GM21529 (cell line): ENCODE data around the gene SLC8B1.

Experiments used
- ATAC-seq: cut with Tn5 transposase; IDR thresholded peaks from one replicate; pipeline ENCODE4 v1.9.1; 2021; ENCODE audit not compliant: unreplicated experiment

The SLC8B1 gene

DNA sequence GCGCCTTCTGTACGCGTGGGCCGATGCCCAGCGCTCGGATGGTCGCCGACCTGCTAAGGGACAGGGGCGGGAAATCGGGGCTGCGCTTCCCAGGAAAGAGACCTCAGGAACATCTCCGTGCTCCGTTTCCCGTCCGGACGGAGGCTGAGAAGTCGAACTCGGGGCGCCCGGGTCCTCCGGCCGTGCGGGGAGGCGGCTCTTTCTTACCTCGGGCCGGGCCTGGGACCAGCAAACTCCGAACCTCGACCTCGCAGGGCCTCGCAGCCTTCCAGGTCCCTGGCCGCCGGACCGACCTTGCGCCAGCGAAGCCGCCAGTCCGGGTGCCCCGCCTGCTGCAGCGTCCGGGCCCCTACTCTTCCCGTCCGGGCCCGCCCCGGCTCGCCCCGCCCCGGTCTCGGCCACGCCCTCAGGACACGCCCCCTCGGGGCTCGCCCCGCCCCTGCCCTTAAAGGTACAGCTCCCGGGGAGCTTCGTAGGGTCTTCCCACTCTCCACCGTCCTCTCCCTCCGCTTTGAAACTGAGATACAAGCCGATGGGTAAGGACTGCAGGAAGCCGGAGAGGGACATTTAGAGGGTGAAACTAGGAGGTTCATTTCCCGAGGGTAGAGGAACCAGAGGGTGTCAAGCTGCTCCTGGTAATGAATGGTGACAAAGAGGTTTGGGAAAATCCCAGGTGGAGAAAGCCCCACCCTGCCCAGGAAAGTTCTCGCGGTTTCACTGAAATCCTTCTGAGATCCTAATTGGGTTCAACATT is at the start of gene SLC8B1:
SLC8B1 (minus strand) TSS at position 324 of the 754 bp plus-strand sequence. CDS start 2,231 bp downstream, outside the sequence.
- ATAC-seq, result peak; percentile 93

DNA sequence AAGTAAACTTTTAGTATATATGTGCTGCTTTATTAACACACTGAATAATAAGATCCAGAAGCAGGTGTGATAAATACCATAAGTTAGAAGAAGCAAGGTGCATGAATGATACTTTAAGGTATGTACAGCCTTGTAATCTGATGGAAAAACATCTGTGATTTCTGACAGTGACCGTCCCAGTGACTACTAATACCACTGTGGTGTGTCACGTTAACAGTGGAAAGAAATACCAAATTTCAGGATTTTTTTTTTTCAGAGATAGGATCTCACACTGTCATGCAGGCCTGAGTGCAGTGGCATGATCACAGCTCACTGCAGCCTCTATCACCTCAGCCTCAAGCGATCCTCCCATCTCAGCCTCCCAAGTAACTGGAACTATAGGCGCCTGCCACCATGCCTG is 47.3 kb upstream of the SLC8B1 start:
- no peak for ATAC-seq

DNA sequence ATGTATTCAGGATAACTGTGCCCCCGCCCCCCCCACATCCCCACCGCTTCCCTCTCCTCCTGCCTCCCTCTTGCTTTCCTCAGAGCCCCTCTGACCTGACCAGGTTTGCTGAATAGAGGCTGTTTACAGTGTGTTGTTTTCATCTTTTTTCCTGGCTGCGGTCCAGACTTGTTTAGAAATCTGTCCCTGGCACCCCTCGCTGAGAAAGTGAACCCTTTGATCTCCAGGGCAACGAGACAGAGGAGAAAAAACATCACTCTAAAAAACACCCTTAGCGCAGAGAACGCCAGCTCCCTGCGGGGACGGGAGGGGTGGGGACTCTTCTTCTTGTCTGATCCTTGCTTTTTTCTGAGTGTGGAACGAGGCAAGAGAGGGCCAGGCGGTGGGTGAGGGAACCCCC is 46.3 kb upstream of the SLC8B1 start:
- ATAC-seq, result no peak

DNA sequence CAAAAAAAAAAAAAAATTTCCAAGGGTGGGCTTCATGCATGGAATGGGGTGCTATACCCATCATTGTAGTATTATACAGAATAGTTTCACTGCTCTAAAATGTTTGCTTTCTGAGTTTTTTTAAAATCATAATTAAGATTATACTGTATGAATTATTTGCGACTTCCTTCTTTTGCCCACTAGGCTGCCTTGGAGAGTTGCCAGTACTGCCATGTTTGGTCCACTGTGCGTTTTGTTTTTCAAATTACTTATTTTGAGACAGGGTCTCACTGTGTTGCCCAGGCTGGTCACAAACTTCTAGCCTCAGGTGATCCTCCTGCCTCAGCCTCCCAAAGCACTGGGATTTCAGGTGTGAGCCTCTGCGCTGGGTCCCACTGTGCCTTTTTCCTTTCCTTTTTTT is 43.4 kb upstream of the SLC8B1 start:
- ATAC-seq, result no peak

DNA sequence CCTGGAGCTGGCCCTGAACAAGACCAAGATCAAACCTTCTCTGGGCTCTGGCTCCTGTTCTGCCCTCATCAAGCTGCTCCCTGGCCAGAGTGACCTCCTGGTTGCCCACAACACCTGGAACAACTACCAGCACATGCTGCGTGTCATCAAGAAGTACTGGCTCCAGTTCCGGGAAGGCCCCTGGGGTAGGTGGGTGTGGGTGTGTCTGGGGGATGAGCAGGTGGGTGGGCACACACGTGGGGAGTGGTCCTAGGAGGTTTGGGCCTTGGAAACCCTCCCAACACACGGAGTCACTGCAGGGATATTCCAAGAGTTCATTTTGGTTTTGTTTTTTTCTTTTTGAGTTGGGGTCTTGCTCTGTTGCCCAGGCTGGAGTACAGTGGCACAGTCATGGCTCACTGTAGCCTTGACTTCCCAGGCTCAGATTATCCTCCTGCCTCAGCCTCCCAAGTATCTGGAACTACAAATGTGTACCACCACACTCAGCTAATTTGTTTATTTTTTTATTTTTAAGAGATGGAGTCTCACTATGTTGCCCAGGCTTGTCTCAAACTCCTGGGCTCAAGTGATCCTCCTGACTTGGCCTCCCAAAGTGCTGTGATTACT is 40.0 kb upstream of the SLC8B1 start:
- no peak for ATAC-seq

DNA sequence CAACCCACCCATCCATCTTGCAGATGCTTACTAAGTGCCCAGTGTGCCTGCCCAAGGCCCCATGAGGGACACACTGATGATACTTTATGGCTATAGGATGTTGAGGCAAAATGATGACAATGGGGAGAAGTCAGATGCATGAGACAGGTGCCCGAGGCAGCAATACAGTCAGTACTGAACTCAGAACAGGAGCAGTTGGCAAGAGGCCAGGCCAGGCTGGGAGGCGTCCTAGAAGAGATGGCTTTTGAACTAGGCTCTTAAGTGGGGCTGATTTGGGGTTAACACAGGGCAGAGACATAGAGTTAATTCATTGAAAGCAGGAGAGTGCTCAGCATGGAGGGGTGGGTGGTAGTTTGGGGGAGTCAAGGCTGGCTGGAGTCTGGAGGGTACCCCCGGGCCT is 39.1 kb upstream of the SLC8B1 start:
- no peak for ATAC-seq

DNA sequence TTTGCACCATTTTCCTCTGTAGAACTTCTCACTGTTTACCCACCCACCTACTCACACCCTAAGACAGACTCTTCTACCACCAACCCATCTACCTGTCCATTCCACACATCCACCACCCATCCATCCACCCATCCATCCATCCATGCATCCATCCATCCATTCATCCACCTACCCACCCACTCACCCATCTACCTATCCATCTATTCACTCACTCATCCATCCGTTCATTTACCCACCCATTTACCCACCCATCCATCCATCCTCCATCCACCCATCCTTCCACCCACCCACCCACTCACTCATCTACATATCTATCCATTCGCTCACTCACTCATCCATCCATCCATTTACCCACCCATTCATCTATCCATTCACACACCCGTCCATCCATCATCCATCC is 38.5 kb upstream of the SLC8B1 start:
- ATAC-seq, result no peak

DNA sequence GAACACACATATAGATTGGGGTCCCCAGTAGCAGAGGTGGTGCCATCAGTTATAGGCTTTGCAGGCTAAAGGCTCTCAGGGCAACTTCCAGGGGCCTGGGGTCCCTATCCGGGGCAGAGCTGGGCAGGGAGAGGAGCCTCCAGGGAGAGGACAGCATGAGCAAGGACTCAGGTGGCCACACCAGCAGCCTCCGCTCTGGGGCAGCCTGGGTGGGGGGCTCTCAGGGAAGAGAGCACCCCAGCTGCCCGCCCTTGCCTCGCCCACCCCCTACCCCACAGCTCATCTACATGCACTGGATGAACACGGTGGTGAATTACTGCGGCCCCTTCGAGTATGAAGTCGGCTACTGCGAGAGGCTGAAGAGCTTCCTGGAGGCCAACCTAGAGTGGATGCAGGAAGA is 37.5 kb upstream of the SLC8B1 start:
- no peak for ATAC-seq

DNA sequence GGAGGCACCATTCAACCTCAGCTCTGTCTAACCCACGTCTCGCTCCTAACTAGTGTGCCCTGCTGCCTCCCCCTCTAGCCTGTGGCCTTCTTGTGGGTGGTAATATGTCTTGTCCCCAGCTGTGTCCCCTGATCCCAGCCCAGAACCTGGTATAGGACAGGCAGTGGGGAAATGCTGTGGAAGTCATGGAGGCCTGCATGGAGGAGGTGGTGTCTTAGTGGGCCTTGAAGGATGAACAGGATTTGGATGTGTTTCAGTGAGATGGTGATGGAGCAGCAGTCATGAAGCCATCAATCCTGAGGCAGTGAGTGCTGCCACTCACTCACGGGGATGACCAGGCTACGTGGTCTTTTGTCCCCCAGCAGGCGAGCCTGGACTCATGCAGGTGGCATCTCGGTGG is 36.9 kb upstream of the SLC8B1 start:
- ATAC-seq, result no peak

DNA sequence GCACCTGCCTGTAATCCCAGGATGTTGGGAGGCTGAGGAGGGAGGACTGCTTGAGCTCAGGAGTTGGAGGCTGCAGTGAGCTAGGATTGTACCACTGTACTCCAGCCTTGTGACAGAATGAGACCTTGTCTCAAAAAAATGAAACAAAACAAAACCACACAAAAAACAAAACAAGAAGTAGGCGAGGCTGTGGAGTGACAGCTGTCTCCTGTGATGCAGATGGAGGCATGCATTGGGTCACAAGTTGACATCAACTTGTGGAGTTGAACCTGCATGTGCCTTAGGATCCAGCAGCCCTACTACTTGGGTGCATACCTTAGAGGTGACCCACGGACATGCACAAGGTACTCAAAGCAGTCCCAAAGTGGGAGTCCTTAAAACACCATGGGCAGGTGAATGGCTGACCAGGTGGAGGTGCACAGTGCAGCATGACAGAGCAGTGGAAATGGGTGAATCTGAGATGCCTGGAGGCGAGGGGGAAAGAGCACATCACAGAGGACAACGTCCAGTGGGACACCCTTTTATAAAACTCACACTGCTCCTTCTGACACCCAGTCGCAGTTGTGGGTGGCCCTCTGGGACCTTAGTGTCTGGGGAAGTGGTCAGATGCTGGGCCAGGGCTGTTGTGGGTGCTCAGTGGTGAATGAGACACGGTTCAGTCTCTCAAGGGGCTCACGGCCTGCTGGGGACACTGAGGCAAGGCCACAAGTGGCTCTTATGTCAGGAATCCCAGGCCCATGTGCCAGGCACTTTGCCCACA is 36.2 kb upstream of the SLC8B1 start:
- ATAC-seq, result no peak

DNA sequence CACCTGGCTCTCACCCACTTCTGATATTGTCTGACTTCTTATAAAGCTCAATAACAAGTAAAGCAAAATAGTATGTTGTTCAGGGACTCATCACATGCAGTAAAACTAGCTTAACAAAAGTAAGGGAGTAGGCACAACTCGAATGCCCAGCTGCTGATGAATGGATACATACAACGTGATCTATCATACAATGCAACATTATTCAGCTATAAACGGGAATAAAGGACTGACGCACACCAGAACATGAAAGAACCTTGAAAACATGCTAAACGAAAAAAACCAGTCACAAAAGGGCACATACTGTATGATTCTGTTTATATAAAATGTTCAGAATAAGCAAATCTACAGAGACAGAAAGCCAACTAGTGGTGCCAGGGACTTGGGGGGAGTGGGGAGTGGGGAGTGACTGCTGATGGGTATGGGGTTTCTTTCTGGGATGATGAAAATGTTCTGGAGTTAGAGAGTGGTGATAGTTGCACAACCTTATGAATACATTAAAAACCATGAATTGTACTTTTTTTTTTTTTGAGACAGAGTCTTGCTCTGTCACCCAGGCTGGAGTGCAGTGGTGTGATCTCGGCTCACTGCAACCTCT is 34.6 kb upstream of the SLC8B1 start:
- no peak for ATAC-seq

DNA sequence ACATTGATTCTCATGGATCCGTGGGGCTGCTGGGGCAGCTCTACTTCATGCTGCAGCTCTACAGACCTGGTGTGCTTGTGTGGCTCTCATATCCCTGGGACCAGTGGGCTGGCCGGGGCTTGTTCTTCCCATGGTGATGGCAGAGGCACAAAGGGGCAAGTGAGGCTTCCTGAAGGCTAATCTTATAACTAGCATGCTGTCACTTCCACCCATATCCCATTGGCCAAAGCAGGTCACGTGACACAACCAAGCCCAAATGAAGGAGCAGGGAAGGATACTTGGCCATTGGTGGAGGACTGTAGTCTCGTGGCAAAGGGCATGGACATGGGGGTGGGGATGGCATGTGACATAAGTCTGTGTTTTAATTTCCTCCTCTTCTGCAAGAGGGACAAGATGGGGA is 33.4 kb upstream of the SLC8B1 start:
- ATAC-seq, result no peak

DNA sequence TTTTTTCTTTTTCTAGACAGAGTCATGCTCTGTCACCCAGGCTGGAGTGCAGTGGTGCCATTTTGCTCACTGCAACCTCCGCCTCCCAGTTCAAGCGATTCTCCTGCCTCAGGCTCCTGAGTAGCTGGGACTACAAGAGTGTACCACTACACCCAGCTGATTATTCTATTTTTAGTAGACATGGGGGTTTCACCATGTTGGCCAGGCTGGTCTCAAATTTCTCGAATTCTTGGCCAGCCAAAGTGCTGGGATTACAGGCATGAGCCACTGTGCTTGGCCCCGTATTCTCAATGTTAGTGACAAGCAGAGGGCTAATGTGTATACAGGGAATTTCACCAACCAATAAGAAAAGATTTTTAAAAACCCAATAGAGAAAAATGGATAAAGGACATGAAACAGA is 31.9 kb upstream of the SLC8B1 start:
- ATAC-seq, result no peak

DNA sequence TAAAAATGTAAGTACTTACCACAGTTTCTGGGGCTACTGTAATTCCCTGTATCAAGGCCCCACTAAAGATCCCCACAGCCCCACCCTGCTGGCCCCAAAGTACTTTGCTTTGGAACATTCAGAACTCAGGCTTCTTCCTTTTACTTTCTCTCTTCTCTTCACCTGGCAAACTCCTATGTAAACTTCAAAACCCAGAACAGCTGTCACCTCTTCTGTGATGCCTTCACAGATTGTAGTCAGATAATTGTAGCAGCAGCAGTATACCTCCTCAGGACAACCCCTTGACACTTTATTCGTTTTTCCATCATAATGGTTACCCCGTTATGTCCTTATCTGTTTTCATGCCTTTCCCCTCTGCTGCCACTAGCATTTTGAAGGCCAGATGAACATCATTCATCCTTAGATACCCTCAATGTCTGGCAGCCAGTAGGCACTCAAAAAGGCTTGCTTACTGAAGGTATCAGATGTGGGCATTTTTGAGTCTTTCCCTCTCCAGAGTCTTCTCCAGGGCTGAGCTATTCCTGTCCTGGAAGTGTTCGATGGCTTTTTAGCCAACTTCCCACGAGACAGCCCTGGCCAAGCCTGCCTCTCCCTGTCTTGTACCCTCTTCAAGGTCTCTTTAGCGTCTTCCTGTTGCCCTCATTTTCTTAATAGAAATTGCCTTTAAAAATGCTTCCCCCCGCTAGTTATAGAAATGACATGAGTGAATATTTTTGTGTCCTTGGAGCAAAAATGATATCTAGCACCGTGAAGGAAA is 30.9 kb upstream of the SLC8B1 start:
- ATAC-seq, result no peak

DNA sequence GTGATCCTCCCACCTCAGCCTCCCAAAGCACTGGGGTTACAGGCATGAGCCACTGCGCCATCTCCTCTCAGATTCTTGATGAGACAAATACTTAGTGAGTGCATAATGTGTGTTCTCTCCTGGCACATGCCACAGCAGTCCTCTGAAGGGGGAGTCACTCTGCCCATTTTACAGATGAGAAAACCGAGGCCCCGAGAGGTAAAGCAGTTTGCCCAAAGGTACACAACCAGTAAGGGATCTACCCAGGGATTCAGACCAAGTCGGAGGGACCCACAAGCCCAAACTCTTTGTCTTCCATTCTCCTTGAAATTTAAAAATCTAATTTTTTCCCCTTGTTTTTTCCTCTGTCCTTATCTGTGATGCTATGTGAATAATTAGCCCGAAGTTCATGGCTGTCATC is 29.8 kb upstream of the SLC8B1 start:
- ATAC-seq, result no peak

DNA sequence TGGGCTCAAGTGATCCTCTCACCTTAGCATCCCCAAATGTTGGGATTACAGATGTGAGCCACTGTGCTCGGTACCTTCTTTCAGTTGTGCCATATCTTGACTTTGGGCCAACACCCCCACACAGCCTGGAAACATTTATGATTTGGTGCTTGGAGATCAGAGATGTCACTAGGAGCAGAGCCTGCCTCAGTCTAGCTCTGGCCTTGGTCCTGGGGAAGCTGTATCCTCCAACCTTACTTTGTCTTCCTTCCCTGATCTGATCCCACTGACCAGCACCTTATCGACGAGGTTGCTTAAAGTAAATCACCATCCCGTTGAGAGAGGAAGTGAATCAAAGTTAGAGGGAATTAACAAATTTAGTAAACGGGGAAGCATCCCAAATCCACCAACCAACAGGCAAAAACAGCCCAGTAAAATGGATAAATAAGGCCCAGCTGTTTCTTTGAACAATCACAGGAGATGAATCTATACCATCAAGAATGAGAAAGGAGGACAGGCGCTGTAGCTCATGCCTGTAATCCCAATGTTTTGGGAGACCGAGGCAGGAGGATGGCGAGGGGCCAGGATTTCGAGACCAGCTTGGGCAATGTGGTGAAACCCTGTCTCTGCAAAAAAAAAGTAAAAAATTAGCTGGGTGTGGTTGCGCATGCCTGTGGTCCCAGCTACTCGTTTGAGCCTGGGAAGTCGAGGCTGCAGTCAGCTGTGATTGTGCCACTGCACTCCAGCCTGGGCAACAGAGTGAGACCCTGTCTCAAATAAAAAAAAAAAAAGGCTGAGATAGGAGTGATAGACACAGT is 26.9 kb upstream of the SLC8B1 start:
- no peak for ATAC-seq

DNA sequence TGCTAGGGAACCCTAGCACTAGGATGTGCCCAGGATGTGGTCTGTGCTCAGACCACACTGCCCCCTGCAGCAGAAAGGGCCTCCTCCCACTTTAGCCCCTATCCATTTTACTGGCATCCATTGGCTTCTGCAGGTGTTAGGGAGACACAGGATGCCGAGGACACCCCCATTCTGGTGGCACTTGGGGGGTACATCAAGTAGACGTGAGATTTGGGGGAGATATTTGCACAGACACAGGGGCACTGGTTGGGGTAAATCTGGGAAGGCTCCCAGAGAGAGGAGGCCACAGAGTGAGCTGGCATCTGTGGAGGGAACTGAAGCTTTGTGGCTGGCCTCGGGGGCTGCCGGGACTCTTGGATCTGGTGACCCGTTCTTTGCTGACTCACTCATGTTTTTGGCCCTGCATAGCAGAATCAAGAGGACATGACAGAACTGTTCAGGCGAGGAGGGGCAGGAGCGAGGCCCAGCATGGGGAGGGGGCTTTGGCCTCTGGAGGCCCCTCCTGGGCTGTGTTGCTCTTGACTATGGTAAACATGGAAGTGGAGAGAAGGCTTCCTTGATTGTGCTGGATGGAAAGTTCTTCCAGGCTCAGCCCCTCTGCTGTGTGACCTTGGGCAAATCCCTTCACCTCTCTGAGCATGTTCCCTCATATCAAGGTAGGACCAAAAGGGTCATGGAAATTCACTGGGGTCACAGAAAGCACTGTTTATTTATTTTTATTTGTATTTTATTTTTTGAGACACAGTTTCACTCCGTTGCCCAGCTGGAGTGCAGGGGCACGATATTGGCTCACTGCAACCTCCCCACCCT is 25.2 kb upstream of the SLC8B1 start:
- ATAC-seq, result no peak

DNA sequence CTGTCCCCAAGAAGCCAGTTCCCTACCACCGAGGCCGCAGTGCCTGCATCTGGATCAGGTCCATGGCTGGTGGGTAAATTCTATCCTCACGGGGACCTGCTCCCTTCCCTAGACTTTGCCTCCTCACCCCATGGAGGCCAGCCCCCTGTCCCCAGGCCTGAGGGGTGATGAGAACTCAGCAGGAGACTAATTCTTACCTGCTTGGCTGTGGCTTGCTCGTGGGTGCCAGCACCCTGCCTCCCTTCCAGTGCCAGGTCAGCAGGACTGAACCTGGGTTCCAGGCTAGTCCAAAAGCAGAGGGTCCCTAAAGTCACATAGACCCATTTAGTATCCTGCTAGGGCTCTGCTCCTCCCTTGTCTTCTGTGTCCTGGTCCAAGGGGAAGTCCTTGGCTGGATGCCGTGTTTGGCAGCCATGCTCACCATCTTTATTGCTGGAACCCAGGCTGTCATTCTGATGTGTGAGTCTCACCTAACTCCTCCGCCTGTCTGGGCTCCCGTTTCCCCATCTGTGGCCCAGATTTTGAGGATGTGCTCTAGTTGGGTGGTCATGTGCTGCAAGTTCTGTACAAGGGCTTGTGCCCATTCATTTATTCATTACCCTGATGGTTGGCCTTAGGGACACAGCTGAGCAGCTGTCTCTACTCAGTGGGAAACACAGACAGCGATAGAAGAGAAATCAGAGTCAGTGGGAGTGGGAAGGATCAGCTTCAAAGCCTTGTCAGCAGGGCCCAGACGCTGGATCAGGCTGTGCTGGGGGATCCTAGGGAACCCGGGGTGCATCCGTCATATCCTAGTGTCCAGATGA is 24.4 kb upstream of the SLC8B1 start:
- ATAC-seq, result no peak
